Motor neuron (in vitro differentiated cells): Measurements from ENCODE around the gene DHRS2. TPM values are rescaled to one million over a fixed set of nuclear protein-coding genes. Genes with fewer than 3 reads are reported as not detected.
"Not testable (repeated sequence)": the region's sequence is repeated elsewhere in the genome, so short reads cannot be mapped to it uniquely, and the experiment has no call there.

Experiments
- ATAC-seq, 8 experiments: fragments of 200-7000 bp; cut with Tn5 transposase; replicated peaks in 6 of 8; 2 replicates each; pipeline ENCODE4 v1.8.0; 2021; ENCODE audit warnings: mild to moderate bottlenecking in 8 of 8, moderate library complexity in 8 of 8
- H3K27ac ChIP-seq, 2 donors: fragments of 250-450 bp; sonication (Bioruptor Pico); 2 replicates each; pipeline ENCODE4 v1.9.0; 2021; ENCODE audit warnings: antibody characterized with exemption in 2 of 2, mild to moderate bottlenecking in 2 of 2, moderate library complexity in 1 of 2
- H3K4me1 ChIP-seq, 2 donors: fragments of 250-450 bp; sonication (Bioruptor Pico); replicated peaks in 1 of 2; 2 replicates each; pipeline ENCODE4 v1.6.1; 2021; ENCODE audit warnings: antibody characterized with exemption in 2 of 2, mild to moderate bottlenecking in 2 of 2, moderate library complexity in 1 of 2
- H3K4me3 ChIP-seq, 5 donors: fragments of 250-450 bp; sonication (Bioruptor Pico); 2 replicates each; pipeline ENCODE4 v1.9.0; 2021; ENCODE audit warnings: antibody characterized with exemption in 5 of 5, mild to moderate bottlenecking in 5 of 5, moderate library complexity in 4 of 5
- WGBS, 10 experiments: fragments of 450-650 bp; shearing (Covaris generic); methylation state at CpG; one replicate each; pipeline ENCODE4 v1.0.0; 2022; 5-methylcytosine and 5-hydroxymethylcytosine counted together
- in situ Hi-C, 9 experiments: fragments of 400-800 bp; cut with MboI; loops; one replicate each; pipeline ENCODE4 v1.15.0; 2021; ENCODE audit warnings: low sequenced_read_pairs in 9 of 9, low pct_unique_long_range_greater_than_20kb in 2 of 9; ENCODE audit not compliant: unreplicated experiment in 9 of 9
- total RNA-seq, 8 experiments: library from RNA; unstranded; fragments of 300-600 nt; gene quantifications; 2 replicates each; pipeline versions ENCODE4 v1.2.3 to v1.2.4, GENCODE V29; 2022

DHRS2 gene
- total RNA-seq, 8 experiments from 2014 or later: 0.27 to 43.1 (median 1.1) TPM

- in situ Hi-C loops: no loop called here
- ATAC-seq: no peak
- Histone ChIP-seq H3K4me3 (no peak overlapping the region), H3K27ac (no peak overlapping the region), H3K4me1 (peaks cover 0 to 8% of the 10 kb centered on the region in 2 donors)
- 50 to 80% (median 70%) methylated on average over 1 to 3 of the region's 3 CpGs; no CpG with 5 or more reads in 5 of the 10 experiments for WGBS, 10 experiments
These were observed 31.0 kb downstream of the DHRS2 start for GRCh38 chr14:23667134-23667533.

GRCh38 chr14:23669441-23669840 is 33.3 kb downstream of the DHRS2 start:
- WGBS, 10 experiments: 42 to 100% (median 100%) methylated on average over 1 to 5 of the region's 5 CpGs; no CpG with 5 or more reads in 5 of the 10 experiments
- H3K4me3 ChIP-seq: no peak overlapping the region
- no peak for ATAC-seq
- H3K27ac ChIP-seq: no peak overlapping the region
- peaks cover 0 to 3% of the 10 kb centered on the region in 2 donors for H3K4me1 ChIP-seq
- in situ Hi-C loops: no loop called here

DNA sequence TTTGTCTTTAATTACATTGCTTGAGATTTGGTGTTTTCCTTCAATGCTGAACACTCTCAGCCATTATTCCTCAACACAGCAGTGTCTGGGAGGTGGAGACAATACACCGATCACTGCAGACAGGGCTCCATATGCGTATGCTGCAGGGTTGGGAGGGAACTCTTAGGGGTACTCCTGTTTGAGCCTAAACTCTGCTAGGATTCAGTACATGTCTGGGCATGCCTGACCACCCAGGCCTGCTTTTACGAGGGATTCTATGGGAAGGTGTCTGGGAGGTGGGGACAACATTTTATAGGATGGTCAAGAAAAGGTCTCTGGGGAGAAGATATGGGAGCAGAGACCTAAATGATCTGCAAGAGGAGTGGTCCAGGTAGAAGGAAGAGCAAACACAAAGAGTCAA is 34.3 kb downstream of the DHRS2 start:
- ATAC-seq: peak in 5 of 8 experiments; percentile 14 to 62 (median 25)
- no peaks in the 10 kb centered on the region for H3K4me1 ChIP-seq
- 7 to 90% (median 48%) methylated on average over 1 to 3 of the region's 3 CpGs; no CpG with 5 or more reads in 2 of the 10 experiments for WGBS, 10 experiments
- in situ Hi-C loops: no loop called here
- no peak overlapping the region for H3K4me3 ChIP-seq
- no peak overlapping the region for H3K27ac ChIP-seq

- Histone ChIP-seq H3K4me3 (no peak overlapping the region), H3K27ac (no peak overlapping the region), H3K4me1 (no peaks in the 10 kb centered on the region)
- in situ Hi-C loops: no loop called here
- no peak for ATAC-seq
- 60 to 100% (median 86%) methylated on average over 1 of the region's 1 CpG; no CpG with 5 or more reads in 6 of the 10 experiments for WGBS, 10 experiments
These were observed 36.0 kb downstream of the DHRS2 start for GRCh38 chr14:23672200-23672599.

GRCh38 chr14:23675337-23675736 is 39.2 kb downstream of the DHRS2 start:
- no peaks in the 10 kb centered on the region for H3K4me1 ChIP-seq
- 21 to 80% (median 43%) methylated on average over 1 to 2 of the region's 2 CpGs; no CpG with 5 or more reads in 1 of the 10 experiments for WGBS, 10 experiments
- H3K27ac ChIP-seq: no peak overlapping the region
- no peak for ATAC-seq
- in situ Hi-C loops: no loop called here
- no peak overlapping the region for H3K4me3 ChIP-seq

- 10 to 100% (median 71%) methylated on average over 1 to 4 of the region's 4 CpGs for WGBS, 10 experiments
- no peak for ATAC-seq
- Histone ChIP-seq H3K4me1 (no peaks in the 10 kb centered on the region), H3K4me3 (no peak overlapping the region), H3K27ac (no peak overlapping the region)
- in situ Hi-C loops: no loop called here
These were observed 39.7 kb downstream of the DHRS2 start for GRCh38 chr14:23675906-23676305.

DNA sequence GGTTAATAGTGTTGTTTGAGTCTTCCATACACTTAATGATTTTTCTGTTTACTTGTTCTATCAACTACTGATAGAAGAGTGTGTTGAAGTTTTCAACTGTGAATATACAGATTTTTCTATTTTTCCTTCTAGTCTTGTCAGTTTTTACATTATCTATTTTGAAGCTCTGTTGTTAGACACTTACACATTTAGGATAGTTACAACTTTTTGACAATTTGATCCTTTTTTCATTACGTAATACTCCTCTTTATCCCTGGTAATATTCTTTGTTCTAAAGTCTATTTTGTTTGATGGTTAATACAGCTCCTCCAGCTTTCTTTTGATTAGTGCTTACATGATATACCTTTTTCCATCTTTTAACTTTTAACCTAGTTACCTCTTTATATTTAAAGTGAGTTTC is 45.2 kb downstream of the DHRS2 start:
- WGBS, 10 experiments: 20 to 100% (median 80%) methylated on average over 1 of the region's 1 CpG; no CpG with 5 or more reads in 1 of the 10 experiments
- in situ Hi-C loops: no loop called here
- ATAC-seq: no peak
- no peaks in the 10 kb centered on the region for H3K4me1 ChIP-seq
- no peak overlapping the region for H3K4me3 ChIP-seq
- H3K27ac ChIP-seq: no peak overlapping the region

DNA sequence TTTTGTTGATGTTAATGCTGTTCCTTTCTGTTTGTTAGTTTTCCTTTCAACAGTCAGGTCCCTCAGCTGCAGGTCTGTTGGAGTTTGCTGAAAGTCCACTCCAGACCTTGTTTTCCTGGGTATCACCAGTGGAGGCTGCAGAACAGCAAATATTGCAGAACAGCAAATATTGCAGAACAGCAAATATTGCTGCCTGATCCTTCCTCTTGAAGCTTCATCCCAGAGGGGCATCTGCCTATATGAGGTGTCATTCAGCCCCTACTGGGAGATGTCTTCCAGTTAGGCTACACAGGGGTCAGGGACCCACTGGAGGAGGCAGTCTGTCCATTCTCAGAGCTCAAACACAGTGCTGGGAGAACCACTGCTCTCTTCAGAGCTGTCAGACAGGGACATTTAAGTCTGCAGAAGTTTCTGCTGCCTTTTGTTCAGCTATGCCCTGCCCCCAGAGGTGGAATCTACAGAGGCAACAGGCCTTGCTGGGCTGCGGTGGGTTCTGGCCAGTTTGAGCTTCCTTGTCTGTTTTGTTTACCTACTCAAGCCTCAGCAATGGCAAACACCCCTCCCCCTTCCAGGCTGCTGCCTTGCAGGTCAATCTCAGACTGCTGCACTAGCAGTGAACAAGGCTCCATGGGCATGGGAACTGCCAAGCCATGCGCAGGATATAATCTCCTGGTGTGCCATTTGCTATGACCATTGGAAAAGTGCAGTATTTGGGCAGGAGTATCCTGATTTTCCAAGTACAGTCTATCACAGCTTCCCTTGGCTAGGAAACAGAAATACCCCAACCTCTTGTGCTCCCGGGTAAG is 53.7 kb downstream of the DHRS2 start:
- H3K4me3 ChIP-seq, ATAC-seq, in situ Hi-C loops, H3K27ac ChIP-seq: not testable (repeated sequence)
- 32 to 92% (median 80%) methylated on average over 1 to 3 of the region's 3 CpGs; no CpG with 5 or more reads in 5 of the 10 experiments for WGBS, 10 experiments
- H3K4me1 ChIP-seq: peaks cover 20 to 22% of the 10 kb centered on the region in 2 donors

- Histone ChIP-seq H3K4me1 (peaks cover 29 to 34% of the 10 kb centered on the region in 2 donors), H3K27ac (no peak overlapping the region), H3K4me3 (no peak overlapping the region)
- ATAC-seq: no peak
- 17 to 89% (median 71%) methylated on average over 1 of the region's 1 CpG; no CpG with 5 or more reads in 4 of the 10 experiments for WGBS, 10 experiments
- in situ Hi-C loops: no loop called here
These were observed 56.3 kb downstream of the DHRS2 start for GRCh38 chr14:23692416-23692815.

DNA sequence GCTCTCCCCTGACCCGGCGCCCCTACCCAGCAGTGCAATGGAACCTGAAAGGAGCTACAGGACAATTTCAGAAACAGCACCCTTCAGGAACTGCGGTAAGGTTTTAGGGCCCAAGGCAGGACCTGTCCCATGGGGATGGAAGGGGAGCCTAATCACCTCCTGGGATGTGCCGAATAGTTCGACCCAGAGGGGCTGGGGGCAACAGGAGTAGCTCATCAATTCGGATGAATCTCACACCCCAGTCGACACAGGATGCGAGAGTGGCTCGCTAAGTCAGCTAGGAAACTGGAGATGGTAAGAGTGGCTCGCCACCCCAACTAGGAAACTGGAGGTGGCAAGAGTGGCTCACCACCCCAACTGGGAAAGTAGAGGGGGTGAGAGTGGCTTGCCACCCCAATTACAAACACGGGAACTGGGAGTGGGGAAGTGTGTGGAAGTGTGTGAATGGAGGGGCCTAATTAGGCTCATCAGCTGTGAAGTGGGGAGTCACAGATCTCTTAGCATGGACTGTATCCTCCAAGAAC is 57.1 kb downstream of the DHRS2 start:
- Histone ChIP-seq H3K4me3 (no peak overlapping the region), H3K27ac (peak overlapping the region in 1 of 2 donors; percentile 84), H3K4me1 (peaks cover 29 to 34% of the 10 kb centered on the region in 2 donors)
- 57 to 100% (median 90%) methylated on average over 1 to 6 of the region's 11 CpGs; no CpG with 5 or more reads in 3 of the 10 experiments for WGBS, 10 experiments
- ATAC-seq: no peak
- in situ Hi-C loops: no loop called here

DNA sequence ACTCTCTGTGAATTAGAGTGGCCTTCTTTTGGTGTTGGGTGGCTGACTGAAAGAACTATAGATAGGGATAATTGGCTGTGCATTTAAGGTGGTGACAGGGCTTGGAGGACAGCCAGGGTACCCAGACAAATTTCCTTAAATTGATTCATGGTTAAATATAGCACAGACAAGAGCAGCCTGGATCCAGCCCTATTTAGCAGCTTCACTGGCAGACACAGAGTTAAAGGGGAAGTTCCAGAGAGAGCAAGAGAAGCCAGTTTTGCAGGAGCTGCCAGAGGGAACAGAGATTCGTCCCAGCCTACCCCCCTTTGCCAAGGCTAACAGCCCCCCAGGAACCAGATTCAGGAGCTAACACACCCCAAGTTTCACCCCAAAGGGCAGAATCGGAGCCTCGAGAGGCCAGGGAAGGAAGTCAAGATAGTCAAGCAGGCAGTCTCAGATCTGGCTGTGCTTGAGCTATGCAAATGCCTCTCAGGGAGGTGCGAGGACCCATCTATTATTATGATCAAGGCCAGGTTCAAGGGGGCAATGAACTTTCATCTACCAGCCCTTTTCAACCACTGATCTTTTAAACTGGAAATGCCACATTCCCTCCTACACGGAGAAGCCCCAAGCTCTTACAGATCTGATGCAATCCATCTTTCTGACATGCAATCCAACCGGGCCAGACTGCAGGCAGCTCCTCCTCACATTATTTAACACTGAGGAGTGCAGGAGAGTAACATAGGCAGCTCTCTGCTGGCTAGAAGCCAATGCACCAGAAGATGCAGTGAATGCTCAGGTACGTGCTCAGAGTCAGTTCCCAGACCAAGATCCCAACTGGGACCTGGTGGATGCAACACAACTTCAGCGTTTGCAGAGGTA is 58.2 kb downstream of the DHRS2 start:
- H3K4me3 ChIP-seq: peak overlapping the region; percentile 7 to 37 (median 19)
- peak; percentile 59 to 93 (median 90) for ATAC-seq
- WGBS, 10 experiments: 0 to 20% (median 6%) methylated on average over 1 to 6 of the region's 8 CpGs
- peaks cover 29 to 34% of the 10 kb centered on the region in 2 donors for H3K4me1 ChIP-seq
- in situ Hi-C loops: no loop called here
- H3K27ac ChIP-seq: peak overlapping the region; percentile 84 to 93
